ENCODE results near the gene NPVF. TPM values are rescaled to one million over a fixed set of nuclear protein-coding genes. Genes with fewer than 3 reads are reported as not detected.

Gene NPVF
- not detected in 5 replicates for total RNA-seq (2022; extraction: Qiagen RNA extraction; ENCODE audit: low read depth)

GRCh38 chr7:25228386-25228785 is at the start of gene NPVF:
Gene NPVF, minus strand, starts transcription at chr7:25228486. Its CDS starts 47 bp downstream, at chr7:25228439.

Other genes with a start within 250 kb of the NPVF start
- 9.5 to 13.6 TPM (median 12.7 TPM) in 5 replicates for gene OSBPL3, start 248.3 kb downstream of the NPVF start, total RNA-seq (2022; extraction: Qiagen RNA extraction; ENCODE audit: low read depth)
- gene CYCS, start 103.2 kb downstream of the NPVF start, total RNA-seq (2022; extraction: Qiagen RNA extraction; ENCODE audit: low read depth): 235 to 315 TPM (median 255 TPM) in 5 replicates

Measured in A549 treated with RU486 at 1 μM for 4 hours (cell line).